Endothelial cell of umbilical vein (primary cell): ENCODE results near the gene CPEB2. TPM values are rescaled to one million over a fixed set of nuclear protein-coding genes. Genes with fewer than 3 reads are reported as not detected.

ENCODE experiments used
- BruUV-seq: library from RNA; stranded (reverse); fragments of 400-500 nt; replicated peaks from 2 replicates; lab custom pipeline; 2021; lab: Mats Ljungman, UMichigan
- CTCF ChIA-PET: fragments of 300-600, 350-600 bp; sonication (Branson Sonifier 250); formaldehyde crosslinking; loops from one replicate; lab custom pipeline; 2021; ENCODE audit warnings: antibody characterized with exemption, inconsistent platforms; lab: Charles Lee
- POLR2A ChIA-PET: fragments of 300-600, 350-600 bp; sonication (Branson Sonifier 250); formaldehyde crosslinking; loops from one replicate; lab custom pipeline; 2021; ENCODE audit warnings: antibody characterized with exemption, inconsistent platforms; lab: Charles Lee
- DNase-seq: peaks from one replicate; pipeline ENCODE4 v3.0.0-alpha.2; 2011; ENCODE audit warnings: low read depth, low spot score
- FAIRE-seq: peaks from 2 replicates; lab custom pipeline; 2011; peaks lifted over from hg19 to GRCh38; lab: Jason Lieb, UNC
- H2AFZ ChIP-seq: 2 replicates; pipeline ENCODE4 v1.6.0; 2012; ENCODE audit warnings: low read depth, low read length, control low read depth, inconsistent platforms
- H3K27ac ChIP-seq: 2 replicates; pipeline ENCODE4 v1.5.1; 2011; ENCODE audit warnings: low read depth, mild to moderate bottlenecking, control low read depth, low read length, moderate library complexity; ENCODE audit not compliant: insufficient read depth
- H3K27me3 ChIP-seq, 2 experiments: 2 replicates each; pipeline versions ENCODE4 v1.6.0 to v1.6.1; 2011; ENCODE audit warnings: low read length in 2 of 2, mixed read lengths in 1 of 2; ENCODE audit not compliant: control insufficient read depth in 2 of 2, insufficient read depth in 2 of 2
- H3K36me3 ChIP-seq, 2 experiments: 2 replicates in 1 of 2; 3 replicates in 1 of 2; pipeline ENCODE4 v1.5.1; 2011; ENCODE audit warnings: low read length in 2 of 2, mild to moderate bottlenecking in 1 of 2, moderate library complexity in 1 of 2; ENCODE audit not compliant: control insufficient read depth in 2 of 2, insufficient read depth in 2 of 2; ENCODE audit errors: extremely low read depth in 1 of 2
- H3K4me1 ChIP-seq: 3 replicates; pipeline ENCODE4 v1.5.1; 2011; ENCODE audit warnings: mild to moderate bottlenecking, low read length; ENCODE audit not compliant: control insufficient read depth, insufficient read depth; ENCODE audit errors: extremely low read depth
- H3K4me2 ChIP-seq: 2 replicates; pipeline ENCODE4 v1.6.1; 2011; ENCODE audit warnings: low read length, control low read depth, mixed read lengths; ENCODE audit not compliant: insufficient read depth
- H3K4me3 ChIP-seq, 3 experiments: fragments of 200-600 bp in 1 of 3; sonication (generic), shearing (Covaris generic) in 1 of 3; replicated peaks in 1 of 3; 2 replicates each; pipeline ENCODE4 v1.5.1; 2011 to 2016; ENCODE audit warnings: control low read depth in 3 of 3, low read length in 3 of 3, mild to moderate bottlenecking in 2 of 3, inconsistent platforms in 1 of 3, low read depth in 1 of 3, moderate library complexity in 1 of 3; ENCODE audit not compliant: insufficient read depth in 1 of 3
- H3K79me2 ChIP-seq: 2 replicates; pipeline ENCODE4 v1.6.0; 2012; ENCODE audit warnings: low read length, inconsistent platforms; ENCODE audit not compliant: control insufficient read depth, insufficient read depth
- H3K9ac ChIP-seq: replicated peaks from 2 replicates; pipeline ENCODE3; 2011; ENCODE audit warnings: low read length, control low read depth; ENCODE audit not compliant: insufficient read depth; ENCODE audit errors: extremely low read depth
- H3K9me1 ChIP-seq: replicated peaks from 3 replicates; pipeline ENCODE4 v1.6.0; 2011; ENCODE audit warnings: mild to moderate bottlenecking, low read length; ENCODE audit not compliant: control insufficient read depth, insufficient read depth; ENCODE audit errors: extremely low read depth
- H3K9me3 ChIP-seq: replicated peaks from 2 replicates; pipeline ENCODE4 v1.5.1; 2012; ENCODE audit warnings: low read length, inconsistent platforms; ENCODE audit not compliant: control insufficient read depth, insufficient read depth
- H4K20me1 ChIP-seq: replicated peaks from 2 replicates; pipeline ENCODE3; 2011; ENCODE audit warnings: mild to moderate bottlenecking, low read length; ENCODE audit not compliant: control insufficient read depth, insufficient read depth; ENCODE audit errors: extremely low read depth
- CTCF ChIP-seq, 2 donors: IDR thresholded peaks; 1 replicate in 1 of 2; 2 replicates in 1 of 2; pipeline ENCODE4 v1.5.1; 2011; ENCODE audit warnings: low read length in 2 of 2, mild to moderate bottlenecking in 2 of 2, moderate library complexity in 2 of 2, control low read depth in 1 of 2, inconsistent platforms in 1 of 2, low read depth in 1 of 2; ENCODE audit not compliant: insufficient read depth in 1 of 2; ENCODE audit errors: extremely low read depth in 1 of 2
- EZH2 ChIP-seq: IDR thresholded peaks from 2 replicates; pipeline ENCODE4 v1.6.1; 2012; ENCODE audit warnings: borderline replicate concordance, low read depth, mild to moderate bottlenecking, moderate library complexity, low read length, inconsistent platforms; ENCODE audit not compliant: severe bottlenecking
- FOS ChIP-seq: IDR thresholded peaks from 2 replicates; pipeline ENCODE4 v1.6.1; 2011; ENCODE audit warnings: mild to moderate bottlenecking, low read length, moderate library complexity, borderline replicate concordance; ENCODE audit not compliant: insufficient read depth
- JUN ChIP-seq: IDR thresholded peaks from 2 replicates; pipeline ENCODE4 v1.6.1; 2011; ENCODE audit warnings: borderline replicate concordance, low read depth; ENCODE audit not compliant: insufficient read length, insufficient read depth
- POLR2A ChIP-seq: IDR thresholded peaks from 2 replicates; pipeline ENCODE4 v1.6.1; 2012; ENCODE audit warnings: low read depth, mild to moderate bottlenecking, control low read depth, low read length
- dilution Hi-C: fragments of 300-500 bp; cut with MboI; formaldehyde crosslinking; loops from one replicate; pipeline ENCODE4 v1.15.0; 2019; ENCODE audit warnings: low sequenced_read_pairs; ENCODE audit not compliant: extremely low pct_ligation_motif_present
- intact Hi-C: fragments of 100-400 bp; cut with micrococcal nuclease; formaldehyde crosslinking; loops from one replicate; pipeline ENCODE4 v1.10.0; 2022
- polyA plus RNA-seq, 4 experiments: library from polyadenylated mRNA; depleted of rRNA in 3 of 4; stranded (reverse) in 3 of 4; unstranded in 1 of 4; fragments of >200 nt; gene quantifications; 2 replicates each; pipeline versions ENCODE4 v1.2.1 to v1.2.3, GENCODE V29; 2011 to 2012; ENCODE audit warnings: missing spikeins in 1 of 4
- total RNA-seq: library from RNA; stranded (reverse); gene quantifications from 2 replicates; pipeline ENCODE4 v1.2.3, GENCODE V29; 2021

The CPEB2 gene
- total and polyA plus RNA-seq, 2 donors (not counting 3 experiments of a cell fraction or from before 2014, with no cell fraction given): 2.8 to 11.7 TPM

GRCh38 chr4:14994242-14994641 is 8.0 kb upstream of the CPEB2 start:
- H3K27ac ChIP-seq: no peak overlapping the region
- H3K4me1 ChIP-seq: no peaks in the 10 kb centered on the region
- BruUV-seq: no TSS peak
- H3K27me3 ChIP-seq: peaks cover 0 to 3% of the 10 kb centered on the region in 2 experiments
- ChIA-PET CTCF (no interaction called here), POLR2A (no interaction called here)
- FAIRE-seq (no peak), DNase-seq (no peak)
- H3K9me1 ChIP-seq: no peaks in the 10 kb centered on the region
- no peaks in the 10 kb centered on the region for H3K79me2 ChIP-seq
- no peaks in the 10 kb centered on the region for H3K36me3 ChIP-seq
- H3K4me3 ChIP-seq: no peak overlapping the region
- H3K9me3 ChIP-seq: no peaks in the 10 kb centered on the region
- no peak overlapping the region for H3K9ac ChIP-seq
- dilution Hi-C loops (no loop called here), intact Hi-C loops (no loop called here)
- H3K4me2 ChIP-seq: no peak overlapping the region
- H4K20me1 ChIP-seq: no peaks in the 10 kb centered on the region
- TF ChIP-seq JUN: peak; percentile 71
- TF ChIP-seq EZH2: no peak
- no peak for TF ChIP-seq CTCF (IDR thresholded peaks at IDR 0.05; ENCODE audit: extremely low read depth in 1 of 2, insufficient read depth in 1 of 2, low read depth in 1 of 2, low read length in 2 of 2)
- TF ChIP-seq FOS: peak; percentile 6
- no peak overlapping the region for H2AFZ ChIP-seq

GRCh38 chr4:15001248-15001868 is 923 bp upstream of the CPEB2 start:
- no peak for TF ChIP-seq FOS
- TF ChIP-seq POLR2A: peak; percentile 23
- dilution Hi-C loops: no loop called here
- peaks cover 28% of the 10 kb centered on the region for H3K79me2 ChIP-seq
- CTCF ChIA-PET: interaction anchor here (0.9 to 2.1 kb wide), 7 partner anchors 9 to 1361 kb away, joined by 3 to 29 read pairs (median 3); no protein-coding TSS in a partner anchor
- H3K4me2 ChIP-seq: peak overlapping the region; percentile 95
- POLR2A ChIA-PET: interaction anchor here (0.6 to 0.7 kb wide), 2 partner anchors 71 to 1086 kb away, joined by 3 read pairs; no protein-coding TSS in a partner anchor
- no peaks in the 10 kb centered on the region for H3K27me3 ChIP-seq
- peaks cover 13% of the 10 kb centered on the region for H3K4me1 ChIP-seq
- DNase-seq (peak; percentile 87), FAIRE-seq (peak; percentile 84)
- H3K9me3 ChIP-seq: no peaks in the 10 kb centered on the region
- peak overlapping the region; percentile 77 to 85 (median 85) for H3K4me3 ChIP-seq
- H3K36me3 ChIP-seq: no peaks in the 10 kb centered on the region
- peak overlapping the region; percentile 96 for H3K9ac ChIP-seq
- no peaks in the 10 kb centered on the region for H3K9me1 ChIP-seq
- peak overlapping the region; percentile 75 for H2AFZ ChIP-seq
- peak overlapping the region; percentile 97 for H3K27ac ChIP-seq
- no peaks in the 10 kb centered on the region for H4K20me1 ChIP-seq
- intact Hi-C loops: loop anchor here (5.0 to 10.0 kb wide), 5 partner anchors 231 to 1519 kb away; partner anchors contain the start of genes BOD1L1 and RAB28
- BruUV-seq: no TSS peak
